NCI-H524 (cell line): ENCODE data around the gene ACIN1.
"Not testable (repeated sequence)": the region's sequence is repeated elsewhere in the genome, so short reads cannot be mapped to it uniquely, and the experiment has no call there.

Experiments used
- DNase-seq, 2 experiments: peaks; one replicate each; lab custom pipeline; 2025; lab: John Stamatoyannopoulos, UW

Gene ACIN1

GRCh38 chr14:23124337-23124954 is 29.5 kb upstream of the ACIN1 start:
- DNase-seq = no peak

GRCh38 chr14:23123419-23123818 is 28.5 kb upstream of the ACIN1 start:
- DNase-seq = peak; percentile 99 to 100

GRCh38 chr14:23122086-23122485 is 27.1 kb upstream of the ACIN1 start:
- no peak for DNase-seq

GRCh38 chr14:23121361-23121771 is 26.4 kb upstream of the ACIN1 start:
- DNase-seq = no peak

GRCh38 chr14:23120541-23121251 is 25.8 kb upstream of the ACIN1 start:
- peak; percentile 88 to 97 for DNase-seq

- no peak for DNase-seq
Measured at GRCh38 chr14:23119363-23120327, 24.7 kb upstream of the ACIN1 start.

GRCh38 chr14:23118506-23119362 is 23.8 kb upstream of the ACIN1 start, which contains the start of gene CEBPE:
Gene CEBPE (minus strand): TSS chr14:23119255. CDS start chr14:23119091, 164 bp downstream.
- no peak for DNase-seq

GRCh38 chr14:23117371-23118020 is 22.6 kb upstream of the ACIN1 start:
- DNase-seq = no peak

- DNase-seq = no peak
Measured at GRCh38 chr14:23115918-23116317, 21.0 kb upstream of the ACIN1 start.

GRCh38 chr14:23115039-23115731 is 20.2 kb upstream of the ACIN1 start:
- DNase-seq = no peak

GRCh38 chr14:23114669-23115038 is 19.7 kb upstream of the ACIN1 start:
- no peak for DNase-seq

- DNase-seq = no peak
Measured at GRCh38 chr14:23114120-23114458, 19.2 kb upstream of the ACIN1 start.

- no peak for DNase-seq
Measured at GRCh38 chr14:23113431-23114119, 18.6 kb upstream of the ACIN1 start.

- DNase-seq = no peak
Measured at GRCh38 chr14:23112359-23113178, 17.6 kb upstream of the ACIN1 start.

- DNase-seq = peak in 1 of 2 experiments; percentile 48
Measured at GRCh38 chr14:23110579-23111365, 15.8 kb upstream of the ACIN1 start.

GRCh38 chr14:23109769-23110168 is 14.8 kb upstream of the ACIN1 start:
- no peak for DNase-seq

GRCh38 chr14:23108169-23108568 is 13.2 kb upstream of the ACIN1 start:
- DNase-seq = not testable (repeated sequence)

GRCh38 chr14:23107620-23108019 is 12.7 kb upstream of the ACIN1 start:
- not testable (repeated sequence) for DNase-seq
